H54 (cell line): ENCODE measurements around the gene THRA.

Experiments used
- DNase-seq: peaks from one replicate; pipeline ENCODE4 v3.0.0; 2011; ENCODE audit warnings: low spot score, mixed read lengths; ENCODE audit not compliant: insufficient read length
- FAIRE-seq: peaks from 3 replicates; lab custom pipeline; 2011; peaks lifted over from hg19 to GRCh38; lab: Jason Lieb, UNC
- POLR2A ChIP-seq: IDR thresholded peaks from 2 replicates; pipeline ENCODE4 v1.6.1; 2011; ENCODE audit warnings: low read depth, mild to moderate bottlenecking, low read length

THRA gene

GRCh38 chr17:40065769-40066510 is 3.2 kb downstream of the THRA start:
- FAIRE-seq (no peak), DNase-seq (no peak)
- TF ChIP-seq POLR2A: no peak

- TF ChIP-seq POLR2A: no peak
- no peak for FAIRE-seq
Observed at GRCh38 chr17:40067710-40068109, 4.9 kb downstream of the THRA start.

GRCh38 chr17:40068129-40068581 is 5.4 kb downstream of the THRA start:
- FAIRE-seq (no peak), DNase-seq (no peak)
- TF ChIP-seq POLR2A: no peak

More at GRCh38 chr17:40067710-40068109, 4.9 kb downstream of the THRA start:
- no peak for DNase-seq

GRCh38 chr17:40068584-40068916 is 5.8 kb downstream of the THRA start:
- FAIRE-seq (no peak), DNase-seq (no peak)
- TF ChIP-seq POLR2A: no peak

GRCh38 chr17:40068917-40069750 is 6.4 kb downstream of the THRA start:
- DNase-seq: no peak

GRCh38 chr17:40069751-40070708 is 7.3 kb downstream of the THRA start:
- no peak for TF ChIP-seq POLR2A
- DNase-seq (no peak), FAIRE-seq (no peak)

More at GRCh38 chr17:40068917-40069750, 6.4 kb downstream of the THRA start:
- no peak for FAIRE-seq
- no peak for TF ChIP-seq POLR2A

- FAIRE-seq: no peak
- DNase-seq: no peak
- no peak for TF ChIP-seq POLR2A
Observed at GRCh38 chr17:40070709-40071312, 8.0 kb downstream of the THRA start.

- DNase-seq (no peak), FAIRE-seq (no peak)
- no peak for TF ChIP-seq POLR2A
Observed at GRCh38 chr17:40071313-40072039, 8.7 kb downstream of the THRA start.

GRCh38 chr17:40072040-40072734 is 9.4 kb downstream of the THRA start:
- FAIRE-seq: no peak
- TF ChIP-seq POLR2A: no peak
- DNase-seq: no peak

GRCh38 chr17:40072735-40073346 is 10.1 kb downstream of the THRA start:
- FAIRE-seq (no peak), DNase-seq (no peak)
- no peak for TF ChIP-seq POLR2A

GRCh38 chr17:40073454-40074174 is 10.8 kb downstream of the THRA start:
- TF ChIP-seq POLR2A: no peak
- FAIRE-seq (no peak), DNase-seq (no peak)
